ENCODE measurements around the gene BCL11A. TPM values are rescaled to one million over a fixed set of nuclear protein-coding genes. Genes with fewer than 3 reads are reported as not detected.

Gene BCL11A
- total and polyA plus RNA-seq, 2 of the 13 experiments (the other 11 are each of a cell fraction or from before 2014, with no cell fraction given): not detected

GRCh38 chr2:60480089-60480773, 73.2 kb downstream of the BCL11A start (continued):
- TF ChIP-seq ZNF318 (CRISPR knock-in tag; IDR thresholded peaks at IDR 0.05): no peak
- no peak for TF ChIP-seq ZNF276 (CRISPR knock-in tag; IDR thresholded peaks at IDR 0.05; ENCODE audit: low read depth)
- TF ChIP-seq, protein P1, sequence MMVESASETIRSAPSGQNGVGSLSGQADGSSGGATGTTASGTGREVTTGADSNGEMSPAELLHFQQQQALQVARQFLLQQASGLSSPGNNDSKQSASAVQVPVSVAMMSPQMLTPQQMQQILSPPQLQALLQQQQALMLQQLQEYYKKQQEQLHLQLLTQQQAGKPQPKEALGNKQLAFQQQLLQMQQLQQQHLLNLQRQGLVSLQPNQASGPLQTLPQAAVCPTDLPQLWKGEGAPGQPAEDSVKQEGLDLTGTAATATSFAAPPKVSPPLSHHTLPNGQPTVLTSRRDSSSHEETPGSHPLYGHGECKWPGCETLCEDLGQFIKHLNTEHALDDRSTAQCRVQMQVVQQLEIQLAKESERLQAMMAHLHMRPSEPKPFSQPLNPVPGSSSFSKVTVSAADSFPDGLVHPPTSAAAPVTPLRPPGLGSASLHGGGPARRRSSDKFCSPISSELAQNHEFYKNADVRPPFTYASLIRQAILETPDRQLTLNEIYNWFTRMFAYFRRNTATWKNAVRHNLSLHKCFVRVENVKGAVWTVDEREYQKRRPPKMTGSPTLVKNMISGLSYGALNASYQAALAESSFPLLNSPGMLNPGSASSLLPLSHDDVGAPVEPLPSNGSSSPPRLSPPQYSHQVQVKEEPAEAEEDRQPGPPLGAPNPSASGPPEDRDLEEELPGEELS (CRISPR knock-in tag; IDR thresholded peaks at IDR 0.05): peak; percentile 94
- TF ChIP-seq NFKB2 (CRISPR knock-in tag; IDR thresholded peaks at IDR 0.05; ENCODE audit: borderline replicate concordance): no peak
- TF ChIP-seq SNAI1 (CRISPR knock-in tag; IDR thresholded peaks at IDR 0.05; ENCODE audit: borderline replicate concordance): no peak
- no peak for TF ChIP-seq ZNF333 (CRISPR knock-in tag; IDR thresholded peaks at IDR 0.05; ENCODE audit: borderline replicate concordance)
- TF ChIP-seq ZC3H4 (CRISPR knock-in tag; IDR thresholded peaks at IDR 0.05; ENCODE audit: borderline replicate concordance): no peak
- TF ChIP-seq ZBTB42 (CRISPR knock-in tag; IDR thresholded peaks at IDR 0.05): no peak
- no peak for TF ChIP-seq CSRNP2 (CRISPR knock-in tag; conservative IDR thresholded peaks at IDR 0.05; ENCODE audit: low read depth)

Data from HepG2 (cell line).